HG03095 (cell line): ENCODE data around the gene DLGAP1.
A peak's percentile ranks its signal among the peaks of the same experiment; 100 is the strongest.
"Not testable (repeated sequence)": the region's sequence is repeated elsewhere in the genome, so short reads cannot be mapped to it uniquely, and the experiment has no call there.

Source experiments
- ATAC-seq: cut with Tn5 transposase; IDR thresholded peaks from one replicate; pipeline ENCODE4 v1.9.1; 2021; ENCODE audit warnings: moderate library complexity; ENCODE audit not compliant: unreplicated experiment

DLGAP1 gene

DNA sequence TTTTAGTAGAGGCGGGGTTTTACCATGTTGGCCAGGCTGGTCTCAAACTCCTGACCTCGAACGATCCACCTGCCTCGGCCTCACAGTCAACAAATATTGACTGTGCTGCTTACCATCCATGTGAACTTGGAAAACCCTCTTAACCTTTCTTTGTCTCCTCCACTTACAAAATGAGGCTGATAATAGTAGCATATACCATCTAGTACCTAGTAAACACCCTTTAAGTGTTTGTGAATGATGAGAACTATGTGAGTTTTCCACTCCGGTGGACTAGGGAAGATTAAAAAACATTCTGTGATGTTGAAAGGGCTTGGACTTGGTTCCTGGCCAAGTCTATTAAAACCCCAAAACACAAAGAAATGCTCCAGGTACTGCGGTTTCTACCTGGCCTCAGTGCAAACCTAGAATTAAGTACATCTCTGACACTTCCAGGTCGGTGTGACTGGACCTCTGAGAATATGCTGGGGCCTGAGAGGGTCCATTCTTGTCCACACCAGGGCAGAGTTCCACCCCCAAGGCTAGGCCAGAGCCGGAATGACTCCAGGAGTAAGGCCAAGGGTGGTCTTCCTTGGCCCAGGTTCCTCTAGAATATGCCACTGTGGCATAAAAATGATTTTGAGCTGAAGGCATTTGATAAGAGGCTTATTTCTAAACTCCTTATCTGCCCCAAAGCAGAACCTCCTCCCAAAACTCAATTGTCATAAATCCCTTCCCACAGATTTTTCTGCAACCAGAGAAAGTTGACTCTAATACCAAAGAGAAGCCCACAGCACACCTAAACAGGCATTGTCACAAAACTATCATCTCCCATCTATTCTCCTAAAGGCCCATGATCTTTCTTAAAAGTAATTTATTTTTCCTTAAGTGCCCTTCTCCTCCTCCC is 787.6 kb downstream of the DLGAP1 start:
- no peak for ATAC-seq

- ATAC-seq = no peak
Observed at GRCh38 chr18:3666526-3667254, 788.4 kb downstream of the DLGAP1 start.

GRCh38 chr18:3665780-3666525 is 789.2 kb downstream of the DLGAP1 start:
- ATAC-seq = peak; percentile 57

DNA sequence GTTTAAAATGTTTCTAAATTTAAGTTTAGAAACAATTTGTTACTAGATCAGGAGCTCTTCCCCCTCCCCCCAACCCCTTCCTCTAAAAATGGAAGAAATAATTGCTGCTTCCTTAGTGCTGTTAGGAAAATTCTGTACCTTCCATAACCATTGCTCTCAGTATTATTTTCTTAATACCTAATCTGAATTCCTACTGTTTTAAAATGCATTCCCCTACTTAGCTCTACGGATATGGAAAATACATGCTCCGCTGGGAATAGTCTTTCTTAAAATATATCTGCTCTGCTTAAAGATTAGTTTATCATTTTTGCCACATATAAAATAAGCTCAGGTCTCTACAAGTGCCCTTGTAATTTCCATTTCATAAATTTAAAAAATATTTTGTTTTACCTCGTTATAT is 789.9 kb downstream of the DLGAP1 start:
- no peak for ATAC-seq

DNA sequence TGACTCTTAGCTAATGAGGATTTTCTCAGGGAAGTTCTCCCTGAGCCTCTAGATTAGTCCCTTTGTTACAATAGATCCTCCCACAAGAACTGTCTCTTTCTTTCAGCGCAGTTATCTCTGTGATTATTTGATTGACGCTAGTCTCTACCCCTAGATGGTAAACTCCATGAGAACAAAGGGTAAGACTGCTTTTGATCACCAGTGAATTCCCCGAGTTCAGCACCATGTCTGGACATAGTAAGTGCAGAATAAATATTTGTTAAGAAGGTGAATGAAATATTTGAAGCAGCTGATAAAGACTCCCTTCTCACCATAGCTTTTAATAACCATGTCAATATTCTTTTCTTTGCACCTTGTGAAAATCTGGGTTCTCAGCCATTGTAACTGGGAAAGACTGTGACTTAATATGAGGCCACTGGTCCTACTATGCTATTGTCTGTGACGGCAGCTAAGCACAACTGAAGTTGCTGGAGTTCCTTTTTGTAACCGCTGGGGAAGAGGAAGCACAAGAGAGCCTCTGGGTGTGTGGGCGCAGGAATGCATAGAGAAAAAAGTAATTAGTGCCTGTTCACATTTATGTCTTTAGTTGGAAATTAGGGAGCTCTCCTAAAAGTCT is 790.4 kb downstream of the DLGAP1 start:
- ATAC-seq = no peak

DNA sequence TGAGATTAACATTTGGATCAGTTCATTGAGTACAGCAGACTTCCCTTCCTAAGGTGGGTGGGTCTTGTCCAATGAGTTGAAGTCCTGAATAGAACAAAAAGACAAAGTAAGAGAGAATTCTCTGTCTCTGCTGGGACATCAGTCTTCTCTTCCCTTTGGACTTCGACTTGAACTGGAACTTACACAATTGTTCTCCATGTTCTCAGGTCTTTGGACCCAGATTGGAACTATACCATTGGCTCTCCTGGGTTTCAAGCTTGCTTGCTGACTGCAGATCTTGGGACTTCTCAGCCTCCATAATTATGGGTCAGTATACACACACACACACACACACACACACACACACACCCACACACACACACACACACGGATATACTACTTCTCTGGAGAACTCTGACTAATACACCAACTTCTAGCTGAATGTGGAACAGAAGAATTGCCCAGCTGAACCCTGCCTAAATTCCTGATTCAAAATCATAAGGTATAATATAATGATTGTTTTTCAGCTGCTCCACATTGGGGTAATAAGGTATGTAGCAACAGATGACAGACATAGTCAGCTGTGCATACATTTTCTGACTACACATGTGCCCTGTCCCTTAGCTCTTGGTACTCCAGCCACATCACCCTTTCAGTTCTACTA is 791.1 kb downstream of the DLGAP1 start:
- ATAC-seq = no peak

DNA sequence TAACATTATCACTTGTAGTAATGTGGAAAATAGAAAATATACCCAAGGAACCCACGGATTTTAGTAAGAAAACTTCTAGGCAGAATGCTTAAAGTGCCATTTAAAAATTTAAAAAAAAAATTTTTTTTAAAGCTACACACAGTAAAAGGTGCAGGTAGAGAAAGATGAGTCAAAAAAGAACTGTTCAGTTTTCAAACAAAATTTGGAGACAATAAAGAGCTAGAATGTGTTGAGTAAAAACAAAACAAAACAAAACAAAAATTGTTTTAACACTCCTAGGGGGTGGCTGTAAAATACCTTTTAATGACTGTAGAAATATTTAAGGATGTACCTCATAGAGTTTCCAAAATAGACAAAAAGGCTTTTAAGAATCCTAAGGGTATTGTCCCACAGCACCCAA is 793.1 kb downstream of the DLGAP1 start:
- no peak for ATAC-seq

DNA sequence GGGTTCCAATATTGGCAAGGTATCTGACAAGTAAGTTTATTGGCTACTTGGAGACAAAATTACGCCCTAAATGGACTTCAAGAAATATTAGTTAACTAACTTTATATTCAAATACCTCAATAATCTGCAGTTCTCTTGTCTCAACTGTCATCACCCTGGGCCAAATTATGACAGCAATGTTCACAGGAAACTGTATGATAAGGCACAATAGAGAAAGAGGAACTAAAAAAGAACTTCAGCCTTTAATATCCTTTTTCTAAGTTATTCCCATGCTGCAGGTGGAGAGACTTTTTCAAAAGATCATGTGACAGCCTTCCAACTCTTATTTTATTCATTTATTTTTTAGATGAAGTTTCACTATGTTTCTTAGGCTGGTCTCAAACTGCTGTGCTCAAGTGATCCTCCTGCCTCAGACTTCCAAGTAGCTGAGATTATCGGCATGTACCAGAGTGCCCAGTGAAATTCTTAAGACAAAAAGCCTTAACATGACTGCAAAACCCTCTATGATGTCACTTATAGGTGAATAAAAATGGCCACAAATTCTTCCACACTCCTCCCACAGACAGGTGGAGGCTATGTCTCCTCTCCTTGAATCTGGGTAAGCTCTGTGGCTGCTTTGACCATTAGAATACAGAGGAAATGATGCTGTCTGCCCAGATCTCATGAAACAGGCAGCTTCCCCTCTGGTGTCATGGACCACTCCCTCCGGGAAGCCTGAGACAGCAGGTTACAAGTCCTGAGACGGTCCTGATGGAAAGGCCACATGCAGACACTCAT is 794.2 kb downstream of the DLGAP1 start:
- no peak for ATAC-seq

- no peak for ATAC-seq
Observed at GRCh38 chr18:3658529-3658928, 796.6 kb downstream of the DLGAP1 start.

DNA sequence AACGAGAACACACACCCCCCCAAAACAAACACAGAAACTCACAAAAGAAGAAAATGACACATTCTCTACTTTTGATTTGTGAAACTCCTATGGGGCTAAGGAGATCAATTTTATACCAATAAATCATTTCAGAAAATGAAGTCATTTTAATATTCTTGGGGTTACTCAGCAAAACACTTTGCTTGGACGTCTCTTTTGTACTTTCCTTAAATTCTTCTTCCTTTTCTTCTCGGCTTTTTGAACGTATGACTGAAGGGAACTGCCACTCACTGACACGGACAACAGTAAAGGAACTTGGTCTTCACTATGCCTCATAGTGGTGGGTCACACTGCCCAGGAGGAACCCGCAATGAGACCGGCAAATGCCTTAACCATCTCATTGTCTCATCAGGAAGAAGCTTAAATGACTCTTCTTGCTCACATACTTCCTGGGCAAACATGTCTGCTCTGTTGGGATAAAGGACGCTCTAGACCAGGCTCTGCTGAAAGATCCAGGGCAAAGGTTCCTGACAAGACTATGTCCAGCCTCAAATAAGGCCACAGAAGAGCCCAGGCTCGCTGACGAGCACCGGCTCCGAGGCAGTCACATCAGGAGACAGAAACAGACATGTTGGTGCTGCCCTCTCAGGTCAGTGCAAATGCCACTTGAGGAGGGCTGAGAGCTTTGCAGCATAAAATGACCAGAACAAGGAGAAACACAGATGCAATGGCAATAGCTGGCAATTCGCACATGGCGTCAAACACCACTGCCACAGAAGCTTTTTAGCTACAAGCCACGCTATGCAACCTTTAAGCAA is 799.7 kb downstream of the DLGAP1 start:
- no peak for ATAC-seq

- ATAC-seq = no peak
Observed at GRCh38 chr18:3654442-3655253, 800.5 kb downstream of the DLGAP1 start.

DNA sequence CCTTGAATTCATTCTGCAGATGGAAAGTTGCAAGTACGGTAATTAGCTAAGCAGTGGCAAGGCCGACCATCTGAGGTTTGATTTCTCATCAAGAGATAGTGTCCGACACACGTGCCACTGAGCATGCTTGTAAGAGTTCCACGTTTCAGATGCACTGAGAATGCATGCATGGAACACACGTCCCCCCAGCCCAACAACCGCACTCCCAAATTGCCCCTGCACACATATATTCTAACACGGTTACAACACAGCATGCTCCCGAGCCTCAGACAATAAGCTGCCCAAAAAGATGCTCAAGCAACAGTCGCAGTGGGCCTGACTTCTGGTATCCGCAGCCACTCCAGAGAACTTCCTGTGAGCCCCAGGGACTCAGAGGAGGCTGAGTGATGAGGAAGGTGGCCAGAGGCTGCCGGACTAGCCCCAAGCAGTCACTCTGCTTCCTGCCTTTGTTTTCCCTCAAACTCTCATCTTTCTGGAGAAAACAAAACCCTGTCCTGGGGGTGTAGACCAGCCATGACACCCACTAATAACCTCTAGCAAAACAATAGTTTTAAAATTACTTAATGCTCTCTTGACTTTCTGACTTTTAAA is 801.2 kb downstream of the DLGAP1 start:
- no peak for ATAC-seq

DNA sequence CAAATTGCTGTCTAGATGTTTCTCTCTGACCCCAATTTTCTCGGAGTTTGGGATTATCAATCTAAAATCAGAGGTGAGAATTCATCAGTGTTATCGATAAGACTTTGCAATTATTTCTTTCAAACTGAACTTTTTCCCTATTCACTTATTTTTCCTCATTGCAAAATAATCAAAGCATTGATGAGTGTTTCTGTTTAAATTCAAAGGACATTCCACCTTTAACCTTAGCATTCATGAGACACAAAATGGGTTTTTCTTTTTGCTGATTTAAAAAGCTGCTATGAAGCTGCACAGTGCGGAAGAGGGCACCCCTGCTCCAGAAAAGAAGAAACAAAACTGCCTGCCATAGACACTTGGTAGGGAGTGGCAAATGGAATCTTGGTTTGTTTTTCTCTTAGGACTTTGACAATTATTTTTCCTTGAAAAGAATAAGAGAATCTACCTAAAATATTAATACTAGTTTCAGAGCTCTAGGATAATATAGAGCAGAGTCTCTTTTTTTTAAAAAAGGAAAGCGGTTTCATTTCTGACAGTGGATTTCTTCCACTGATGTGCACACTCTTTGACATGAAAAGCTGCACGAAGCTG is 801.8 kb downstream of the DLGAP1 start:
- ATAC-seq = no peak

DNA sequence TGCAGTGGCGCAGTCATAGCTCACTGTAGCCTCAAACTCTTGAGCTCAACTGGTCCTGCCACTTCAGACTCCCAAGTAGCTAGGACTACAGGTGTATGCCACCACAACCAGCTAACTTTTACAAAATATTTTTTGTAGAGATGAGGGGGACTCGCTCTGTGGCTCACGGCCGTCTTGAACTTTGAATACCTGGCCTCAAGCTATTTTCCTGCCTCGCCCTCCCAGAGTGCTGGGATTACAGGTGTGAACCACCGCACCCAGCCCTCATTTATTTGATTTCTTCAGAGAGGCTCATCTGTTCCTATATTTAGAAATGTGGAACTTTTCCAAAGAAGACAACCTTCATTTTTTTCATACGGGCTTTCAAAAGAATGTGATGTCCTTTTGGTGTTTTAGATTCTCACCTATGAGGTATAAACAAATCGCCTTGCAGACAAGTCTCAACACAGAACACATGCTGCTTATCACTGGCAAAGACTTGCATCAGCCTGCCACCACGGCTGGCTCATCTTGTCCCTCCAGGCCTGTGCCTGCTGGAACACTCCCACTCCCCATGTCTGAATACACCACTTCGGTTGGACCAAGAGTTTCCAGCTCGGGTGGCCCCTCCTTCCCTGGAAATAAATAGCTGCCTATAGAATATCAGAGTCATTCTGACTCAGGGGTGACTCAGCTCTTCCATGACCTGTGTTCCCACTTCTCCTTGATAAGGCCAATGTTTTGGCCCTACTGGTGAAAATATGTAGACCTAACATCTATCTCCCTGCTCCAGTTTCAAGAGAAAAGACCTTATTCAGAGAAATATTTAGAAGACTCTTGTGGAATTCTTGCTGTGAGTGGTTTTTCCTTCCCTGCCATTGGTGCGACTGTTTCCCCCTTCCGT is 802.5 kb downstream of the DLGAP1 start:
- ATAC-seq = no peak

DNA sequence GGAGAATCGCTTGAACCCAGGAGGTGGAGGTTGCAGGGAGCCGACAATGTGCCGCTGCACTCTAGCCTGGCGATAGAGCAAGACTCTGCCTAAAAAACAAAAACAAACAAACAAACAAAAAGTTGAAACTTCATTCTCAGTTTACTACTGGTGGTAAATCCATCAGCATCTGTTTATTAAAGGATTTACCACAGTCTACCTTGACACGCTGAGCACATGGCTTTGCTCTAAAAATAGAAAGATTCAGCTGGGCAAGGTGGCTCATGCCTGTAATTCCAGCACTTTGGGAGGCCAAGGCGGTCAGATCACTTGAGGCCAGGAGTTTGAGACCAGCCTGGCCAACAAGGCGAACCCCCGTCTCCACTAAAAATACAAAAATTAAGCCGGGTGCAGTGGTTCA is 803.8 kb downstream of the DLGAP1 start:
- no peak for ATAC-seq

DNA sequence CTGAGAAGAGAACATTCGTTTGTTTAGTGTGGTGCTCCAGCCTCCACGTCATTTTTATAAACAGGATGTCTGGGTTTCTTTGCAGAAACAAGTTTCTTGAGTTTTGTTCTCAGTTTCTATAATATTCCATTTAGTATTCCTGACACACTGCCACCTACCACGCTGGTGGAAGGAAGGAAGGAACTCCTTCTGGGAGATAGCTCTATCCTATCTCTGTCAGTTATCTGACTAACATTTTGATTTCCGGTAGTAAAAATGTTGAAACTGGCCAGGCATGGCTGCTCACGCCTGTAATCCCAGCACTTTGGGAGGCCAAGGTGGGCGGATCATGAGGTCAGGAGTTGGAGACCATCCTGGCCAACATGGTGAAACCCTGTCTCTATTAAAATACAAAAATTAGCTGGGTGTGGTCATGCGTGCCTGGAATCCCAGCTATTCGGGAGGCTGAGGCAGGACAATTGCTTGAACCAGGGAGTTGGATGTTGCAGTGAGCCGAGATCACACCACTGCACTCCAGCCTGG is 804.5 kb downstream of the DLGAP1 start:
- ATAC-seq = not testable (repeated sequence)
